Esophagus (tissue), 2 donors: ENCODE data around the gene PACRG. TPM values are rescaled to one million over a fixed set of nuclear protein-coding genes. Genes with fewer than 3 reads are reported as not detected.

Experiments used
- H3K27ac ChIP-seq, 2 donors: one replicate each; pipeline ENCODE4 v1.5.1; 2013; ENCODE audit warnings: low read depth in 2 of 2, mild to moderate bottlenecking in 2 of 2, inconsistent platforms in 1 of 2, low read length in 1 of 2, moderate library complexity in 1 of 2
- H3K27me3 ChIP-seq, 2 donors: one replicate each; pipeline ENCODE4 v1.6.1; 2013; ENCODE audit warnings: low read length in 2 of 2, control low read depth in 1 of 2, mild to moderate bottlenecking in 1 of 2; ENCODE audit not compliant: insufficient read depth in 2 of 2, control insufficient read depth in 1 of 2
- H3K36me3 ChIP-seq, 2 donors: one replicate each; pipeline ENCODE4 v1.6.1; 2013; ENCODE audit warnings: low read length in 1 of 2; ENCODE audit not compliant: control insufficient read depth in 2 of 2, insufficient read depth in 2 of 2
- H3K4me1 ChIP-seq, 2 donors: one replicate each; pipeline ENCODE4 v1.6.1; 2013; ENCODE audit warnings: low read length in 1 of 2; ENCODE audit not compliant: control insufficient read depth in 2 of 2, insufficient read depth in 2 of 2
- H3K4me3 ChIP-seq, 2 donors: one replicate each; pipeline ENCODE4 v1.5.1; 2013; ENCODE audit warnings: low read length in 2 of 2, mild to moderate bottlenecking in 2 of 2, low read depth in 1 of 2, moderate library complexity in 1 of 2
- H3K9me3 ChIP-seq, 2 donors: one replicate each; pipeline ENCODE4 v1.6.1; 2013; ENCODE audit warnings: mild to moderate bottlenecking in 2 of 2, low read depth in 1 of 2, low read length in 1 of 2, moderate library complexity in 1 of 2; ENCODE audit not compliant: control insufficient read depth in 2 of 2, insufficient read depth in 1 of 2
- WGBS, 2 donors: extraction: QIAGEN DNeasy Blood & Tissue Kit; methylation state at CpG; one replicate each; pipeline ENCODE4 v1.1.7; 2013; 5-methylcytosine and 5-hydroxymethylcytosine counted together
- polyA plus RNA-seq, 2 donors: library from polyadenylated mRNA; stranded (reverse); fragments of 200-250 nt; gene quantifications; one replicate each; pipeline ENCODE4 v1.2.3, GENCODE V29; 2013
- donor health status: healthy with polysubstance abuse.
- donor health status: Bipolar disorder and iron deficiency.

The PACRG gene
- polyA plus RNA-seq, 2 donors, result 0.39 to 0.44 TPM

DNA sequence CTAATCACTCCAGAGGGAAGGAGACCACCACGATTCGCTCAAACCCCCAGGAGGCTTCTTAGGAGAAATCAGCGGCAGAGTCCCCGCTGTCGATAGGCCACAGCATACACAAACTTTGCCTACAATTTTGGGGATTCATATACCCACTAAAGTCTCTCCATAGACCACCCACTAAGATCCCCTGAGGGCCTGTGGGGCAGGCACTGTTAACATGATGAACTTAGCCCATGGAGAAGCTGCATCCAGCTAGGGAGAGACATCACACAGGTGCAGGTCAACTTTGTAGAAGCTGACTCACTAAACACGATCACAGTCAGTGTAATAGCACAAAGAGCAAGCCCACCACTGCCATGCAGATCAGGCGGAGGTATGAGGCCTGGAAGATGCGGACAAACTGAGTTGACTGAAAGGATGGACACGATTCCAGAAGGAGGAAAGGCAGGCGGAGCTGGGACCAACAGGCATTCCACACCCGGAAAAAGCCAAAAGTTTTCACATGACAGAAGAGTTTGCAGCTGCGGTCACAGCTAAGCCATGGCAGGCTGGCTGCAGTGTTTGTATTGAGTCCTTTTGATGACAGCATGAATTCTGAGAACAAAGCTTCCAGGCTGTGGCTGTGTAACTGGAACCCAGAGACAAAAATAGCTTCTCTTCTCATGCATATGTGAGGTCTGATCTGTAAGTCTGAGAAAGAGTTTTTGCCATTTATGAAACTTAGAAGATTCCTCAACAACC, 611.1 kb downstream of the PACRG start:
- Histone ChIP-seq H3K36me3 (no peaks in the 10 kb centered on the region), H3K4me3 (no peak overlapping the region), H3K4me1 (peaks cover 2 to 5% of the 10 kb centered on the region in 2 donors), H3K27ac (no peak overlapping the region), H3K27me3 (no peaks in the 10 kb centered on the region), H3K9me3 (no peaks in the 10 kb centered on the region)
- WGBS, 2 donors, result 66 to 67% methylated on average over 12 of the region's 12 CpGs

DNA sequence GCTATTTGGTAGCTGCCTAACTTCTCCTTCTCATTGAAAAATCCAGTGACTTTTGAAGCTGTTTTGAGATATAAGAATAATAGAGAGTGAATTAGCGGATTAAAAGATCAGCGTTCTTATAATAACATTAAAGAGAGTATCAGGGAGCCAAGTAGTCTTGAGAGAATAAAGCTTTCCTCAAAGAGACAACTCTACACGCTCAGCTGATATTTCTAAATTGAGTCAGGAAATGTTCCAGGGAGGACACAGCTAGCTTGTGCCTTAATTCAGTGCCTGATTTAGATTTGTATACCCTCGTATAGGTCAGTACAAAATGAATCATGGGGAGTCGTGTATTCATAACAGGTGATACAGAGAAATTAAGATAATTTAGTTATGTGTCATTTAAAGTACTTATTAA, 611.7 kb downstream of the PACRG start:
- H3K4me3 ChIP-seq, result no peak overlapping the region
- H3K27ac ChIP-seq, result no peak overlapping the region
- no peaks in the 10 kb centered on the region for H3K36me3 ChIP-seq
- H3K9me3 ChIP-seq, result no peaks in the 10 kb centered on the region
- WGBS, 2 donors, result 21 to 44% methylated on average over 5 of the region's 5 CpGs
- H3K4me1 ChIP-seq, result peaks cover 2 to 5% of the 10 kb centered on the region in 2 donors
- H3K27me3 ChIP-seq, result no peaks in the 10 kb centered on the region

DNA sequence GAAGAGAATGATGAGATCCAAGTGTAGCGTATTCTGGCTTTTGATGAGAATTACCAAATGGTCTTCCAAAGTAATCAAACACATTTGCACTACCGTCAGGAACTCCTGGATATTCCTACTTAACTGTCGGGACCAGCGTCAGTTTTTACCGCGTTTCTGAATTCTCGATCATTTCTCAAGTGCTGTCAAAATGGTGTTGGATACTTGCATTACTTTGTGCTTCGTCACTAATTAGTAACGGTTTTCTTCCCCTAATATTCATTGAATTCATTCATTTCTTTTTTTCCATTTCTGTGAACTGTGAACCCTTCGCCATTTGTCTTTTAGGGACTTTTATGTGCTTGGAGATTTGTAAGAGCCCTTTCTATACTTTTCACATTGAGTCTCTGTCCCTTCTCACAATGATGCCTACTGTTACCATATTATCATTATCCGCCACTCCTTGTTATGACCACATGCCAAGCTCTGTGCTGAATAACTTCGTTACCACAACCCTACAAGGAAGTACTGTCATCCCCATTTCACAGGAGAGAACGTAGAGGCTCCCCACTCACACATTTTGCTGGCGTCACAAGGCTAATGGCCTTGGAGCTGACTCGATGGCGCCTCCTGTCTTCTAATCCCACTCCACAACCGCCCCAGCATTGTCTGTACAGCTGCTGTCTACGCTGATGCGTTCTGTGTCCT, 612.6 kb downstream of the PACRG start:
- H3K9me3 ChIP-seq, result no peaks in the 10 kb centered on the region
- no peak overlapping the region for H3K4me3 ChIP-seq
- peaks cover 2 to 5% of the 10 kb centered on the region in 2 donors for H3K4me1 ChIP-seq
- no peaks in the 10 kb centered on the region for H3K36me3 ChIP-seq
- H3K27ac ChIP-seq, result no peak overlapping the region
- WGBS, 2 donors, result 93 to 94% methylated on average over 19 of the region's 19 CpGs
- no peaks in the 10 kb centered on the region for H3K27me3 ChIP-seq

DNA sequence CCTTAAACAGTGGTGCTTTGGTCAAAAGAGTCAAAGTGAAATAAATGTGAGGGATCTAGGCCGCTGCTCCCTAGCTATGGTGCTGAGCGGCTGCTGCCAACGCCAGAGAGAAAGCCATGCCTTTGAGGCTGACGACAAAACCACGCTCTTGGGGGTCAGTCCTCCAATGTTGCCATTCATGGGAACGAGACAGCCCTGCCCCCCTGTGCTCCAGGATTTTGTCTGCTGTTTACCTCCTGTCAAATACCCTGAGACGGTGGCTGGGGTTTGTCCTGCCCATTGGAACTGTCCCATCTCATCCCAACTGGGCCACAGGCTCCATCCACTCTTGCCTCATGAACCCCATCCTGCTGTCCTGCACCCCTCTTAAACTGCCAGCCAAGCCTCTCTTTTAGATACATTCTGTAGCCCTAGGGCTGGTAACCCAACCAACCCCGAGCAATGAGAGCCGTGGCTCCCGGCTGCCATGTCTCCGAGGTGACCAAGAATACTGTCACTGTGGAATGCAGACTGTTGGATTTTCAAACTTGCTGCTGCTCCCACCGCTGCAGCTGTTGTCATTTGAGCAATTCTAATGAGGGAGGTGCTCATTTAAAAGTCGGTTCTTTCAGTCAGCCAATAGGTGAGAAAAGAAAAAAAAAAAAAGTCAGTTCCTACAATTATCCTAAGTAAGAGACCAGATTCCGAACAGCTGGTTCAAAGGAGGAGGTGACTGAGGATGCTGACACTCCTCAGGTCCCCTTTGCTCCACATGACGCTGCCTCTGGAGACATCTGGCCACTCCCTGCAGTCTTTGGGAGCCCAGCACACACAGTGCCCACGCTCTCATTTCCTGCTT, 613.7 kb downstream of the PACRG start:
- H3K36me3 ChIP-seq, result no peaks in the 10 kb centered on the region
- peaks cover 2 to 5% of the 10 kb centered on the region in 2 donors for H3K4me1 ChIP-seq
- no peak overlapping the region for H3K4me3 ChIP-seq
- no peaks in the 10 kb centered on the region for H3K27me3 ChIP-seq
- WGBS, 2 donors, result 81 to 88% methylated on average over 16 of the region's 16 CpGs
- no peaks in the 10 kb centered on the region for H3K9me3 ChIP-seq
- H3K27ac ChIP-seq, result no peak overlapping the region

DNA sequence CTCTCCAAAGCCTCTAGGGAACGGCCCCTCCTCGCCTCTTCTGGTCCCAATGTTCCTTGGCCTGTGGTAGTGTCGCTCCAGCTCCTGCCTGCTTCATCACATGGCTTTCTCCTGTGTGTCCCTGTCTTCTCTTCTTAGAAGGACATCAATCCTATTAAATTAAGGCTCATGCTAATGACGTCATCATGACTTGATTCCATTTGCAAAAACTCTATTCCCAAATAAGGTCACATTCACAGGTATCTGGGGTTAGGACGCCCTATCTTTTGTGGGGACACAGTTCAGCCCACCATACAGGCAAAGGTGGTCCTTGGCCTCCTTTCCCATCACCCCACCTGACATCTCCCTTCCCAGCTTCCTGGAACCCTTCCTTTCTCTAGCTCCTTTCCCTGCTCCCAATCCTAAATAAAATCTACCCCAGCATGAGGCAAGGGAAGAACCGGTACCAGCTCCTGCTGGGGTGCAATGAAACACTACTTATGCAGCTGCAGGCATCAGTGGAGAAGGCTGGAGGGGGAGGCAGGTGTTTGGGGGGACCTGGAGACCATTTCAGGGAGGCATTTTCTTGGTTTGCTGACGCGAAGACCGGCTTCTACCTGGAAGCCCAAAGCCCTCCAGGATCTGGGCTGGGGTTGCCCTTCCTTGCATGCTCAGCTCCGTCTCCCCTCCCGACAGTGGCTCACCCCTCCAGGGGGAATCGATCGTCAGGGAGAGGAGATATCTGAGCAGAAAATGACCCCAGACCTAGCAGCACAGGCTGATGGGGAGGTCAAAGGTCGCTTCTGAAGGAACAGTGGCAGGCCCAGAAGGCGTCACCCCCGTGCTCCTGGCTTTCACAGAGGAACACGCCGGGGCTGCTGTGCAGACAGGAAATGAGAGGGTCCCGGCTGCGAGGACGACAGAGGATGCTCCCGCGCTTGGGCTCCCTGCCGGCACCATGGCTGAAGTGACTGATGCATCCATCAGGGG, 615.1 kb downstream of the PACRG start:
- WGBS, 2 donors, result 85 to 86% methylated on average over 24 of the region's 24 CpGs
- H3K36me3 ChIP-seq, result no peaks in the 10 kb centered on the region
- no peaks in the 10 kb centered on the region for H3K9me3 ChIP-seq
- no peak overlapping the region for H3K4me3 ChIP-seq
- peaks cover 0 to 9% of the 10 kb centered on the region in 2 donors for H3K4me1 ChIP-seq
- H3K27me3 ChIP-seq, result no peaks in the 10 kb centered on the region
- no peak overlapping the region for H3K27ac ChIP-seq

DNA sequence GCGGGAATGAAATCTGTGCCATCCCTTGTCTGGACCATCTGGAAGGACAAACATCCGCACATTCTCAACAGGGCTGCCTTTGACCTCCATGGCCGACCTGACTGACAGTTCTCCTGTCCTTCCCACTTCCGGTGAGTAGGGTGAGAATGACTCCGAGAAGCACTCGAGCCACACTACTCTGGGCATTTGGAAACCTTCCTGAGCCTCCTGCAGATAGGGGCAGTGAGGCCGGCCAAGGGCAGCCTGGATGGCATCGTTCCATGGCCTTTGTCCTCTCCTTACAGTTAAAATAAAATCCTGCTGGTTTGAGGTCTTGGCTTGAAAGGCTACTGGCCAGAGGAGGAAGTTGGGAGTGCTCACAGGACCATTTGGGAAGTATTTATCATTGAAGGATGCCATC, 615.8 kb downstream of the PACRG start:
- Histone ChIP-seq H3K9me3 (no peaks in the 10 kb centered on the region), H3K4me3 (no peak overlapping the region), H3K36me3 (no peaks in the 10 kb centered on the region), H3K27ac (no peak overlapping the region), H3K27me3 (no peaks in the 10 kb centered on the region), H3K4me1 (peaks cover 0 to 9% of the 10 kb centered on the region in 2 donors)
- 86 to 87% methylated on average over 8 of the region's 8 CpGs for WGBS, 2 donors

DNA sequence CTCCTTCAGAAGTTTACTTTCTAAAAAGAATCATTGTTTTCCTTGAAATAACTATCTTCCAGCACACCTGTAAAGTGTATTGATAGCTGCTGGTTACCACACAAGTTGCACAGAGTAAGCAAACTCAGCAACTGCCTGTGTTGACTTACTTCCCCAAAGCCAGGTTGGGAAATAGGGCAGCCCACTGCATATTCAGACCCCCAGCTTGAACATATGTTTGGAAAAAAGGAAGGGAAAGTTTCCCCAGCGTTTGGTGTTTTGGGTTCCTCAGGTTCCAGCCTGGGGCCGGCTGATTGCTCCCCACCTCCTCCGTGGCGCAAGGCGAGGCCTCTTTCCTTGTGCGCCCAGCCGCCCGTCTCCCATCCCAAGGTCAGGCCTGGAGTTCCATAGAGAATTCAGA, 616.6 kb downstream of the PACRG start:
- Histone ChIP-seq H3K4me1 (peaks cover 0 to 4% of the 10 kb centered on the region in 2 donors), H3K4me3 (no peak overlapping the region), H3K27me3 (no peaks in the 10 kb centered on the region), H3K27ac (no peak overlapping the region), H3K9me3 (no peaks in the 10 kb centered on the region), H3K36me3 (no peaks in the 10 kb centered on the region)
- 91 to 95% methylated on average over 8 of the region's 8 CpGs for WGBS, 2 donors

DNA sequence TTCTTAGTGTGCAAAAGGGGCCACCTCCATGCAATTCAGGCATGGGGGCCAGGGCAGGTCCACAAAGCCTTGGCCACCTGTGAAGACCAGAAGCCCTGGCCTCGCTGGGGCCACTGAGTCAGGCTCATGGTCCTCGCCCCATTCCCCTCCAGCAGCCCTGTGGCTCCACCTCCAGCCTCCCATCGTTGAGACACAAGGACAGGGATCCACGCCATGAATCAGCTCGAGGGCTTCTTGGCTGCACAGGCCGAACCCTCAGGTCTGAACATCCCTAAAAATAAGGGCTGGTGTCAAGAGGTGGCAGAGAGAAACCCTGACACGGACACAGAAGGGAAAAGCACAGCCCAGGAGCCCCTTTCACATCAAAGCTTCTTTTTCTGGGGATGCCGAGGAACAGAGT, 618.2 kb downstream of the PACRG start:
- 82 to 85% methylated on average over 8 of the region's 8 CpGs for WGBS, 2 donors
- Histone ChIP-seq H3K9me3 (no peaks in the 10 kb centered on the region), H3K4me1 (peaks cover 0 to 4% of the 10 kb centered on the region in 2 donors), H3K4me3 (no peak overlapping the region), H3K27ac (no peak overlapping the region), H3K36me3 (no peaks in the 10 kb centered on the region), H3K27me3 (no peaks in the 10 kb centered on the region)
